Measurements from ENCODE around the gene RFX2.

RFX2 gene

DNA sequence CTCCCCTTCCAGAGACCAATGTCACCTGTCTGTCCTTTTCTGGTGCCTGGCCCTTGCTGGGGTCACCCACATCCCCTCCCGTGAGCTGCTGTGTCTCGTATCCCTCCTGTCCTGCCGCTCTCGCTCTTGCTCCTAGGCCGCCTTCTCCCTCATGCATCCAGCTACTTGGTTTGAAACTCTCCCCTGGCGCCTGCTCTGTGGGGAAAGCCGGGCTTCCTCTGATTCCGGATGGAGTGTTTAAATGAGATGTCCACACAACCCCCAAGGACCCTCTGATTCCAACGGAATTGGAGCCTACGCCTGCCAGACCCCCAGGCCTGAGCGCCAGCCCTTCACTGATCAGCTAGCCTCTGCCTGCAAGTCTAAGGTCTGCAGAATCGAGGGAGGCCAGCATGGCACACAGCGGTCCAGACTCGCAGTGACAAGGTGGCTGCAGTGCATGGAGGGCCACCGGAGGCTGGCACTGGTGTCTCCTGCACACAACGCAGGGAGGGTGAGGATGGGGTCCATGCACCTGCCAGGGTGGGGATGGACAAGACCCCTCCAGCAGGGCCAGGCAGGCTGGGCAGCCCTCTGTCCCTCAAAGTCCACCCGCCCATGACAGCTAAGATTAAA, 47.2 kb downstream of the RFX2 start:
- no peak for FAIRE-seq
- TF ChIP-seq, protein P1, sequence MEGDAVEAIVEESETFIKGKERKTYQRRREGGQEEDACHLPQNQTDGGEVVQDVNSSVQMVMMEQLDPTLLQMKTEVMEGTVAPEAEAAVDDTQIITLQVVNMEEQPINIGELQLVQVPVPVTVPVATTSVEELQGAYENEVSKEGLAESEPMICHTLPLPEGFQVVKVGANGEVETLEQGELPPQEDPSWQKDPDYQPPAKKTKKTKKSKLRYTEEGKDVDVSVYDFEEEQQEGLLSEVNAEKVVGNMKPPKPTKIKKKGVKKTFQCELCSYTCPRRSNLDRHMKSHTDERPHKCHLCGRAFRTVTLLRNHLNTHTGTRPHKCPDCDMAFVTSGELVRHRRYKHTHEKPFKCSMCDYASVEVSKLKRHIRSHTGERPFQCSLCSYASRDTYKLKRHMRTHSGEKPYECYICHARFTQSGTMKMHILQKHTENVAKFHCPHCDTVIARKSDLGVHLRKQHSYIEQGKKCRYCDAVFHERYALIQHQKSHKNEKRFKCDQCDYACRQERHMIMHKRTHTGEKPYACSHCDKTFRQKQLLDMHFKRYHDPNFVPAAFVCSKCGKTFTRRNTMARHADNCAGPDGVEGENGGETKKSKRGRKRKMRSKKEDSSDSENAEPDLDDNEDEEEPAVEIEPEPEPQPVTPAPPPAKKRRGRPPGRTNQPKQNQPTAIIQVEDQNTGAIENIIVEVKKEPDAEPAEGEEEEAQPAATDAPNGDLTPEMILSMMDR (IDR thresholded peaks at IDR 0.05; ENCODE audit: insufficient read depth, missing control alignments): no peak
- no peak for DNase-seq (ENCODE audit: insufficient read length, low spot score)

DNA sequence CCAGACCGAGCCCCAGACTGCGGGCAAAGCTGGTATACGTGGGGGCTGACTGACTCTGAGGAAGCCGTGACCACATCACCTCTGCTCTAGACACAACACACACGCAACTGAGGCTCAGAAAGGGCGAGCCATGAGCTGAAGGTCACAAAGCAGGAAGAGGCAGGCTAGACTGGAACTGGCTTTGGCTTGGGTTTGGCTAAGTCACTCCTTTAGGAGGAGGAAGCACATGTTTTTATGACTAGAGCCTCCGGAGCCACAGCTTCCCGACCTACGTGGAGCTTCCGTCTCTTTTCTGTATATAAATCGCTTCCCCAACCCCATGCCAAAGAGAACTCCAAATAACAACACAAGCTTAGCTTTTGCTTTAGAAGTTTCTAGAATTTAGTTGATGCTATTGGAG, 48.0 kb downstream of the RFX2 start:
- TF ChIP-seq, protein P1 (IDR thresholded peaks at IDR 0.05; ENCODE audit: insufficient read depth, missing control alignments): no peak
- no peak for FAIRE-seq
- no peak for DNase-seq (ENCODE audit: insufficient read length, low spot score)

DNA sequence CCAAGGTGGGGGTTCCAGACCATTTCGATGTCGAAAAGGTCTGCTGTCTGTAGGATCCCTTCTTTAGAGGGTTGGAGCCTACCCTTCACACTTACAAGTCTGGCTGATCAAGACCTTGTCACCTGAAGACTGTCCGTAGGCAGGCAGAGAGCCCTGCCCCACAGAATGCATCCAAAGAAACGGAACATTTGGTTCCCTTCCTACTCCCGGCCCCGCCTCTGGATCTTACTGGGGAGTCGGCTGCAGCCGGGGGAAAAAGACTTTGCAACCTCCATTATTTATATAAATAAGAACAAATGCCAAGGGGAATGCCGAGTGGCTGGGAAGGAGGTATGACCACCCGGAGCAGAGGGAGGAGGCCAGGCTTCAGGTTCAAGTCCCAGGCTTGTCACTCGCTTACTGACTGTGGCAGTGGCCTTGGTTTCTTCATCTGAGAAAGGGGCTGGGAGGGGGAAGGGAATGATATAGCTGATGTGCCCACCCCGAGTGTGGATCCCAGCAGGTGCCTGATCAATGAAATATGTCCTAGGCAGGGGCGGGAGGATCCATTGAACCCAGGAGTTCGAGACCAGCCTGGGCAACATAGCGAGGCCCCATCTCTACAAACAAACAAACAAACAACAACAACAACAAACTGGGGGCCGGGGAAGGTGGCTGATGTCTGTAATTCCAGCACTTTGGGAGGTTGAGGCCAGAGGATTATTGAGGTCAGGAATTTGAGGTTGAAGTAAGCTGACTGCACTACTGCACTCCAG, 48.7 kb downstream of the RFX2 start:
- FAIRE-seq (no peak), DNase-seq (ENCODE audit: insufficient read length, low spot score) (no peak)
- TF ChIP-seq, protein P1 (IDR thresholded peaks at IDR 0.05; ENCODE audit: insufficient read depth, missing control alignments): no peak

DNA sequence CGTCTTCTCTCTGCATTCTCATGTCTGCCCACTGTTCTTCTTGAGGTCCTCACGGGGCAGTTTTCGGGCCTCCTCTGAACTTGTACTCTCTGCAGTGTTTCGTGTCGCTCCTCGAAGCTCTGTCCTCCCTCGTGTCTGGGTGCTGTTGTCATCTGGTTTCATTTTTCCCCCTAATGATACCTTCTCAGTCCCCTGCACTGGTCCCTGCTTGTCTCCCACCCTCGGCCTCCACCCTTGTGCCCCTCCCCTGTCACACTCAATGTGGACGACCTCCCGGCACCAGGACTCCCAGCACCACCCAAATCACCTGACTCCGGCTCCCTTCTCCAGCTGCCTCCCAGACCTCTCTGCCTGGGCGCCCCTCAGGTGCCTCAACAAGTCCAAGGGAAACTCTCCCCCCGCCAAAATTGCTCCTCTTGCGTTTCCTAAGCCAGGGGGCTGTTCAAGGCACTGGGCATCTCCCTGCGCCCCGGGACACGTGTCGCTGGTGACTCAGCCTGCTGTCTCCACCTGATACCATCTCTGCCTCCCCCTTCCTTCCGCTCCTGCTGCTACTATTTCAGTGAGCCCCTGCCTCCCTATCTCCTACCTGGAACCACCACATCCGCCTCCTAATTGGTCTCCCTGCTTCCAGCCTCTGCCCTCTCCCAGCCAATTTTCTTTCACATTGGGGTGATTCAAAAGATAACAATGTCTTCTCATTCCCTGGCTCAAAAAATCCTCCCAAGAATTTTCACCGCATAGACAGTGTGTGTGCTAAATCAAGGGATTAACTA, 49.5 kb downstream of the RFX2 start:
- TF ChIP-seq, protein P1 (IDR thresholded peaks at IDR 0.05; ENCODE audit: insufficient read depth, missing control alignments): no peak
- FAIRE-seq (no peak), DNase-seq (ENCODE audit: insufficient read length, low spot score) (no peak)

DNA sequence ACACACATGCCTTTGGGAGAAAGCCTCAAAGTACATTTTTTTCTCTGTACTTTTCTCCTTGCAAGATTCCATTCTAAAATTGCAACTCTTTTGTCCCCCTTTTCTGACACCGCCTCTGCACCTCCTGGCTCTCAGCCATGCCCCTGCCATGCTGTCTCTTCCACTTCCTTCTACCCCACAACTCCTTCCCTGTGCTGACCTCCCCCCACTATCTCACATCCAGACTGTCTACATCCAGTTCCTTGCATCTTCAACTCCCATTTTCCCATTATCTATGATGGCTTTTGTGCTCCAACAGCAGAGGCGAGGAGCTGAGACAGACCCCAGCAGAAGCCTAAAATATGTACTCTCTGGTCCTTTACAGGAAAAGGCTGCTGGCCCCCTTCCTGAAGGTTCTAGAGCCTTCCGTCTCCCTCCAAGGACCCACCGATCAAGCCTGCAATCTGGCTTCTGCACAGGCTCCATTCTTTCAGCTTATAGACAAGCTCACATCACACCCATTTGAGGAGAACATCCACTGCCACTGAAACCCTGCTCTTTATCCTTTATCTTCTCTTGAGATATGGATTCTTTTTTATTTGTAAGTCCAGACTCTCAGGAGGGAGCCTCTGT, 50.2 kb downstream of the RFX2 start:
- FAIRE-seq (no peak), DNase-seq (ENCODE audit: insufficient read length, low spot score) (no peak)
- TF ChIP-seq, protein P1 (IDR thresholded peaks at IDR 0.05; ENCODE audit: insufficient read depth, missing control alignments): no peak

DNA sequence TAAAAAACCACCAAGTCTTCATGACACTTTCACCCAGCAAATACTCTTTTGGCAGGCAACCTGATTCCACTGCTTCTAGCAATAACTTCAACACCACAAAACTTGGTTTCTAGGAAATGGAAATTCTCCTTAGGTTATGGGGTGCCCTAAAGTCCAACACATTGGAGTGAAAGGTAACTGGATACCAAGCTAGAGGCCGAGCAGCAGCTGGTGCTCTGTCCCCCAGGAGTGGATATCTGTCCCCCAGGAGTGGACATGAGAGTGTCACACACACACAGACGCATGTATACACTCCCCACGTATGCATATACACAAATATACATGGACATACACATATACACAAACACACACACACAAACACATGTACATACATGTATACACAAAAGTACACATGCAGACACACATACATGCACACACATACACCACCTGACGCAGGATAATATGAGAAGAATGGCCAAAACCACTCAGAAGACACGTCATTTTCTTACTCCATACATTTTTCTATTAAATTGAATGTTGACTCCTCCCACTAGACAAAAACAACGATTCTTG, 50.8 kb downstream of the RFX2 start:
- TF ChIP-seq, protein P1 (IDR thresholded peaks at IDR 0.05; ENCODE audit: insufficient read depth, missing control alignments): no peak
- DNase-seq (ENCODE audit: insufficient read length, low spot score): no peak
- FAIRE-seq: no peak
